Activated T-cell treated with anti-CD3 and anti-CD28 coated beads, Interleukin-2, amount 50 U/mL, for 24 hours (primary cell): Measurements from ENCODE around the gene GAGE12D.
A peak's percentile ranks its signal among the peaks of the same experiment; 100 is the strongest.
"Not testable (repeated sequence)": the region's sequence is repeated elsewhere in the genome, so short reads cannot be mapped to it uniquely, and the experiment has no call there.

ENCODE experiments used
- DNase-seq: peaks from one replicate; pipeline ENCODE4 v3.0.0-alpha.2; 2020
- H3K27ac Mint-ChIP-seq: 2 replicates; pipeline ENCODE4 v1.8.0; 2020; ENCODE audit warnings: mild to moderate bottlenecking, mixed read lengths
- H3K27me3 Mint-ChIP-seq: 2 replicates; pipeline ENCODE4 v1.8.0; 2020; ENCODE audit warnings: mixed read lengths
- H3K36me3 Mint-ChIP-seq: 2 replicates; pipeline ENCODE4 v1.8.0; 2020; ENCODE audit warnings: low read depth, mixed read lengths
- H3K4me1 Mint-ChIP-seq: 2 replicates; pipeline ENCODE4 v1.8.0; 2020; ENCODE audit warnings: low read depth, mixed read lengths
- H3K4me3 Mint-ChIP-seq: 2 replicates; pipeline ENCODE4 v1.8.0; 2020; ENCODE audit warnings: mild to moderate bottlenecking, moderate library complexity, mixed read lengths
- H3K9me3 Mint-ChIP-seq: 2 replicates; pipeline ENCODE4 v1.8.0; 2020; ENCODE audit warnings: mixed read lengths

Gene GAGE12D

GRCh38 chrX:49541433-49541832 lies at the start of gene GAGE12D:
GAGE12D (plus strand) TSS chrX:49541733; CDS start chrX:49542888, 1,155 bp downstream.
- DNase-seq, H3K4me3 Mint-ChIP-seq, H3K36me3 Mint-ChIP-seq, H3K4me1 Mint-ChIP-seq, H3K27me3 Mint-ChIP-seq, H3K9me3 Mint-ChIP-seq, H3K27ac Mint-ChIP-seq: not testable (repeated sequence)

GRCh38 chrX:49531877-49532276 lies 9.7 kb upstream of the GAGE12D start, which contains the start of gene GAGE12C:
GAGE12C (plus strand) TSS chrX:49532177; CDS start chrX:49533332, 1,155 bp downstream.
- not testable (repeated sequence) for H3K9me3 Mint-ChIP-seq, H3K27ac Mint-ChIP-seq, H3K4me3 Mint-ChIP-seq, H3K27me3 Mint-ChIP-seq, H3K4me1 Mint-ChIP-seq, H3K36me3 Mint-ChIP-seq, DNase-seq

- not testable (repeated sequence) for H3K9me3 Mint-ChIP-seq, H3K4me3 Mint-ChIP-seq, DNase-seq, H3K4me1 Mint-ChIP-seq, H3K27ac Mint-ChIP-seq, H3K36me3 Mint-ChIP-seq, H3K27me3 Mint-ChIP-seq
These were observed 9.5 kb downstream of the GAGE12D start, which contains the start of gene GAGE12E for GRCh38 chrX:49550989-49551388. GAGE12E (plus strand) TSS chrX:49551289; CDS start chrX:49552444, 1,155 bp downstream.

- not testable (repeated sequence) for H3K9me3 Mint-ChIP-seq, H3K4me1 Mint-ChIP-seq, H3K27ac Mint-ChIP-seq, DNase-seq, H3K27me3 Mint-ChIP-seq, H3K36me3 Mint-ChIP-seq, H3K4me3 Mint-ChIP-seq
These were observed 19.0 kb downstream of the GAGE12D start, which contains the start of gene GAGE12F for GRCh38 chrX:49560542-49560941. GAGE12F (plus strand) TSS chrX:49560842; CDS start chrX:49561997, 1,155 bp downstream.

GRCh38 chrX:49568728-49569127 lies 27.2 kb downstream of the GAGE12D start:
- H3K9me3 Mint-ChIP-seq, H3K4me1 Mint-ChIP-seq: not testable (repeated sequence)
- DNase-seq: peak; percentile 14

GRCh38 chrX:49569152-49569551 lies 27.6 kb downstream of the GAGE12D start:
- H3K27ac Mint-ChIP-seq, DNase-seq, H3K4me3 Mint-ChIP-seq, H3K9me3 Mint-ChIP-seq, H3K36me3 Mint-ChIP-seq, H3K27me3 Mint-ChIP-seq, H3K4me1 Mint-ChIP-seq: not testable (repeated sequence)

More at GRCh38 chrX:49568728-49569127, 27.2 kb downstream of the GAGE12D start:
- H3K36me3 Mint-ChIP-seq, H3K4me3 Mint-ChIP-seq, H3K27ac Mint-ChIP-seq, H3K27me3 Mint-ChIP-seq: not testable (repeated sequence)

GRCh38 chrX:49570100-49570499 lies 28.6 kb downstream of the GAGE12D start, which contains the start of gene GAGE12G:
GAGE12G (plus strand) TSS chrX:49570400; CDS start chrX:49571555, 1,155 bp downstream.
- not testable (repeated sequence) for H3K36me3 Mint-ChIP-seq, H3K4me3 Mint-ChIP-seq, H3K4me1 Mint-ChIP-seq, H3K27me3 Mint-ChIP-seq, H3K9me3 Mint-ChIP-seq, DNase-seq, H3K27ac Mint-ChIP-seq

GRCh38 chrX:49579649-49580048 lies 38.1 kb downstream of the GAGE12D start, which contains the start of gene GAGE12H:
GAGE12H (plus strand) TSS chrX:49579949; CDS start chrX:49581104, 1,155 bp downstream.
- H3K36me3 Mint-ChIP-seq, H3K4me3 Mint-ChIP-seq, H3K9me3 Mint-ChIP-seq, H3K27ac Mint-ChIP-seq, DNase-seq, H3K4me1 Mint-ChIP-seq, H3K27me3 Mint-ChIP-seq: not testable (repeated sequence)

- H3K9me3 Mint-ChIP-seq, H3K27ac Mint-ChIP-seq, H3K4me1 Mint-ChIP-seq, H3K4me3 Mint-ChIP-seq, H3K36me3 Mint-ChIP-seq, DNase-seq, H3K27me3 Mint-ChIP-seq: not testable (repeated sequence)
These were observed 47.7 kb downstream of the GAGE12D start, which contains the start of gene GAGE2A for GRCh38 chrX:49589196-49589595. GAGE2A (plus strand) TSS chrX:49589496; CDS start chrX:49590651, 1,155 bp downstream.

- not testable (repeated sequence) for H3K4me1 Mint-ChIP-seq, H3K9me3 Mint-ChIP-seq, H3K27me3 Mint-ChIP-seq, H3K4me3 Mint-ChIP-seq, H3K36me3 Mint-ChIP-seq, H3K27ac Mint-ChIP-seq, DNase-seq
These were observed 48.4 kb downstream of the GAGE12D start for GRCh38 chrX:49589769-49590478.

GRCh38 chrX:49590488-49590887 lies 49.0 kb downstream of the GAGE12D start:
- DNase-seq, H3K9me3 Mint-ChIP-seq, H3K27ac Mint-ChIP-seq, H3K4me1 Mint-ChIP-seq, H3K4me3 Mint-ChIP-seq, H3K36me3 Mint-ChIP-seq, H3K27me3 Mint-ChIP-seq: not testable (repeated sequence)
